Measurements from ENCODE around the gene GAL3ST3.
"Not testable (repeated sequence)": the region's sequence is repeated elsewhere in the genome, so short reads cannot be mapped to it uniquely, and the experiment has no call there.

Gene GAL3ST3

DNA sequence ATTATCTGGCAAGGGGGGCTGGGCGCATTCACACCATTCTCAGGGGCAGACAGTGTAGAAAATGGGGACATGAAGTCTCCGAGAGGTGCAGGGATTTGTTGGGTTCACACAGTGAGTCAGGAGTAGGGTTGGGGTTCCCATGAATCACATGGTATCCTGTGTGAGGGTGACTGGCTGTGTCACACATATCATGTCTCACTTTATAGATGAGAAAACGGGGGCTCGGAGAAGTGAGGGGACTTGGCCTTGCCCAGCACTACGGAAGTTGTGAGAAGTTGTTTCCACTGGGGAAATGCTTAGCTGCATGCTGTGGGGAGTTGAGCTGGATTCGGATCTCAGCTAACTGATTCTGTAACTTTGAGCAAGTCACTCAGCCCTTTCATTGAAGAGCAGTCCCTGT is 4.2 kb downstream of the GAL3ST3 start:
- DNase-seq (ENCODE audit: low spot score) = no peak

DNA sequence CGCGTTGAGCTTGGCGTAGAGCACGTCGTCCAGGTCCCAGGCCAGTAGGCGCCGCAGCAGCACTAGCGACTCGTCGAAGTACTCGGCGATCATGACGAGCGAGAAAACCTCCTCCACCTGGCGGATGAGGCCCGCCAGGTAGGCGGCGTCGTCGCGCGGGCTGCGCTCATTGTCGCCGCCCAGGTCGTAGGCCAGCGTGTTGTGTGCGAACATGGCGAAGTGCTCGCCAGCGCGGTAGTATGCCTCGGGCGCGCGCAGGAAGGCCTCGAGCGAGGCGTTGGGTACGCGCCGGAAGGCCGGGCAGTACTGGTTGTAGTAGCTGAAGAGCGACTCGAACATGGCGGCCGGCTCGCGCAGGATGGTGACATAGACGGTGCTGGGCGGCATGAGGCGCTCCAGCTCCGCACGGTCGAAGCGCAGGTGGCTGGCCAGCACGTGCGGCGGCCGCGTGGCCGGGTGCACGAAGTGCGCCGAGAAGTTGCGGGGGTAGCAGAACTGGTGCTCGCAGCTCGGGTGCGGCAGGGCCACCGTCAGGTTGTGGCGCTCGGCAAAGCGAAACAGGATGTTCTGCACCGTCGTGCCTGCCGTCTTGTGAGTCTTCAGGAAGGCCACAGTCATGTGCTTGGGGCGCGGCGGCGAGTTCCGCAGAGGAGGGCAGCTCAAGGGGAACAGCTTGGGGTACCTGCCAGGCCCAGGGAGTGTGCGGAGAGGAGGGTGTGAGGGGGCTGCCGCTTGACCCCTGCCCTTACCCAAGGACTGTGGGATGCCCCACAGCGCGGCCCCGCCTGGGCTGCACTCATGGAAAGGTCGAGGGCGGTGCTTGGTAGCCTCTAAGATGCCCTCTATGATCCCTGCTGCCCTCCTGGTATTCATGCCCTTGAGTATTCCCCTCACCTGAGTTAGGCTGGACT is 5.7 kb downstream of the GAL3ST3 start:
- no peak for DNase-seq (ENCODE audit: low spot score)

DNA sequence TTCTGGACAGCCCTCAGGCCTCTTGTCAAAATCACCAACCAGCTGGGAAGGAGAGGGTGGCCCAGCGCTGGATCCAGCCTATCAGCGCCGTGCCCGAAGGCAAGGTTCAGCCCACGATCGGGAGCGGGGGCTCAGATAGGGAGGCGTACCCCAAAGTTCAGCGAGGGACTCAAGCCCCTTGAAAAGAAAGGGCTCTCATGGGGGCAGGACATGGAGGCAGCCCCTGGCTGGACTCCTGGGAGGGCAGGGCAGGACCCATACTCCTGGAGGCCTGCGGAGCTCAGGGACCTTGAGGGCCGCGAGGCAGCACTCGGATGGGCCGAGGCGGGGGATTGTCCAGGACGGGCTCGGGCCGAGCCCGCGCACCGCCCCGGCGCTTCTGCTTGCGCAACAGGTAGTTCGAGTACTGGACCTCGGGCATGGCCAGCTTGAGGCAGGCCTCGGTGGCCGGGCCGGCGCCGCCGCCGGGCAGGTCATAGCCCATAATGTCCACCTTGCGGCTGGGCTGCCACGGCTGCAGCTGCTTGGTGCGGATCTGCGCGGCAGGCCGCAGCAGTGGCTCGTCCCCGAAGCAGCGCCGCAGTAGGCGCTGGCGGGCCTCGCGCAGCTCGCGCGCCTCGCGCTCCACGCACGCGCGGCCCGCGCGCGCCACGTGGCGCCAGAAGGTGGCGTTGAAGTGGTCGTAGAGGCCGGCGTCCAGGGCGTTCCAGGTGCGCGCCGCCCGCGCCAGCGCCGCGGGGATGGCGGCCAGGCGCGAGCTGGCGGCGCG is 6.5 kb downstream of the GAL3ST3 start:
- no peak for DNase-seq (ENCODE audit: low spot score)

DNA sequence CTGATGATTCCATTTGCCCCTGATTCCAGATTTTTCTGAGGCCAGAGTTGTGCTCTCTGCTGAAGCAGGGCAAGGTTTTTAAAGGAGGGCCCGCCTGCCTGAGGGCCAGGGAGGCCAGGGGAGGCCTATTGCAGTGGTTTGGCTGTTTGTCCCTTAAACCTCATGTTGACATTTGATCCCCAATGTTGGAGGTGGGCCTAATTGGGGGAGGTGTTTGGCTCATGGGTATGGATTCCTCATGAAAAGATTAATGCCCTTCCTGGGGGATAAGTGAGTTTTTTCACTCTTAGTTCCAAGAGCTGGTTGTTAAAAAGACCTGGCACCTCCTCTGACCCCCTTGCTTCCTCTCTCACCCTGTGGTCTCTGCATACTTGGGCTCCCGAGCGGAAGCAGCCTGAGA is 9.2 kb downstream of the GAL3ST3 start:
- no peak for DNase-seq (ENCODE audit: low spot score)

DNA sequence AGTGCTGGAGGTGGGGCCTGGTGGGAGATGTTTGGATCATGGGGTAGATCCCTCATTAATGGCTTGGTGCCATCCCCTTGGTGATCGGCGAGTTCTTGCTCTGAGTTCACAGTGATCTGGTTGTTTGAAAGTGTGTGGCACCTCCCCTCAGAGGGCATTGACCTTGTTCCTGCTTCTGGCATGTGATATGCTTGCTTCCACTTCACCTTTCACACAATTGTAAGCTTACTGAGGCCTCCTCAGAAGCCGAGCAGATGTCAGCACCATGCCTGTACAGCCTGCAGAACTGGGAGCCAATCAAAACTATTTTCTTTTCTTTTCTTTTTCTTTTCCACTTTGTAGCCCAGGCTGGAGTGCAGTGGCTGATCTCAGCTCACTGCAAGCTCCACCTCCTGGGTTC is 11.6 kb downstream of the GAL3ST3 start:
- no peak for DNase-seq (ENCODE audit: low spot score)

DNA sequence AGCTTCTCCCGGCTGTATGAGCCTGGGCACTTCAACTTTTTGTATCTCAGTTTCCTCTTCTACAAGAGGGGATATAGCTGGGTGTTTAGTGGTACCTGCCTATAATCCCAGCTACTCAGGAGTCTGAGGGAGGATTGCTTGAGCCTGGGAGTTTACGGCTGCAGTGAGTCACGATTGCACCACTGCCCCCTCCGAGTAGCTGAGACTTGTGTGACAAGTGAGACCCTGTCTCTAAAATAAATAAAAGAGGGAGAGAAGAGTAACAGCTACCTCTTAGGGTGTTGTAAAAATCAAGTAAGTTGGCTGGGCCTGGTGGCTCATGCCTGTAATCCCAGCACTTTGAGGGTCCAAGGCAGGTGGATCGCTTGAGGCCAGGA is 12.6 kb downstream of the GAL3ST3 start:
- no peak for DNase-seq (ENCODE audit: low spot score)

DNA sequence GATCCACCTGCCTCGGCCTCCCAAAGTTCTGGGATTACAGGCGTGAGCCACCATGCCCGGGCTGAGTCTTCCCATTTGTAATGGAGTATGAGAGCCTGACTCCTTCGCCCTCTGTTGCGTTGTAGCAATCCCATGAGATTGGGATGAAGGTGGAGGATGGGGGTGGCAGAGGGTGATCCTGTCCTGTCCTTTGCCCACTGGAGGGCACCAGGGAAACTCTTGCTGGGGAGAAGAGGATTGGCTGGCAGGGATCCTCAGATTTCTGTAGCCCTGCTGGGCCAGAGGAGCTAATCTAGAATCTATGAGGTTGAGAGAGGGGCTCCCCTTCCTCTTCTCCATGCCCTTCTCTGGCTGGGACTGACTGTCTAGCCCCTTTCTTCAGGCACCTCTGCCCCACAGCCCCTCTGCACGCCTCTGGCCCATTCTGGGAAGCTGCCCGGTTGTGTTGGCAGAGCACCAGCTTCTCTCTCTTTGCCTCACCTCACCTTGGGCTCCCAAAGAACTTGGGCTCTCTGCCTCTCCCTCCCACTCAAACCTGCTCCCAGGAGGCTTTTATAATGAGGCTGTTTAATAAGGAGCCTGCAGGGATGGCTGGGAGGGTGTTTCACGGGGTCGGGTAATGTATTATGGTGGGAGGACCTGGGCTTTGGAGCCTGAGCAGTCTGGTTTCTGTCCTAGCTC is 13.2 kb downstream of the GAL3ST3 start:
- peak; percentile 25 for DNase-seq (ENCODE audit: low spot score)

DNA sequence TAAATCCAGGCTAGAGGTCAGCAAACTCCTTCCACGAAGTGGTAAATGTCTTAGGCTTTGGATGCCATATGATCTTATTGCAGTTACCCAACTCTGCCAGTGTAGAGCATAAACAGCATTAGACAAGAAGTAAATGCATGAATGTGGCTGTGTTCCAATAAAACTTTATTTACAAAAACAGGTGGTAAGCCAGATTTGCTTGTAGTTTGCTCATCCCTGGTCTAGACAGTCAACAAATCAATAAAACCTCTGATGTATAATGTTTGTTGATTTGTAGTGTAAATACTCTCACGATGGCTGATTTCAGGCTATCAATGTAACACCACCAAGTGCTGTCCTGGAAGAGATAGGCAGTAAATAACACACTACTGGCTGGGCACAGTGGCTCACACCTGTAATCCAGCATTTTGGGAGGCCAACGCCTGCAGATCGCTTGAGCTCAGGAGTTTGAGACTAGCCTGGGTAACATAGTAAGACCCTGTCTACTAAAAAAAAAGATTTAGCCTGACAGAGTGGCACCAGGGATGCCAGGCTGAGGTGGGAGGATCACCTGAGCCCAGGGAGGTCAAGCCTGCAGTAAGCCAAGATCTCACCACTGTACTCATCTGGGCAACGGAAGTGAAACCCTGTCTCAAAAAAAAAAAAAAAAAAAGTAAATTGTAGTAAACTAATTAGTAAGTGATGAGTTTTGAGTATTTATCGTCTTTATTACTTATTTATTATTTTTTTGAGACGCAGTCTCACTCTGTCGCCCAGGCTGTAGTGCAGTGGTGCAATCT is 15.8 kb downstream of the GAL3ST3 start:
- no peak for DNase-seq (ENCODE audit: low spot score)

DNA sequence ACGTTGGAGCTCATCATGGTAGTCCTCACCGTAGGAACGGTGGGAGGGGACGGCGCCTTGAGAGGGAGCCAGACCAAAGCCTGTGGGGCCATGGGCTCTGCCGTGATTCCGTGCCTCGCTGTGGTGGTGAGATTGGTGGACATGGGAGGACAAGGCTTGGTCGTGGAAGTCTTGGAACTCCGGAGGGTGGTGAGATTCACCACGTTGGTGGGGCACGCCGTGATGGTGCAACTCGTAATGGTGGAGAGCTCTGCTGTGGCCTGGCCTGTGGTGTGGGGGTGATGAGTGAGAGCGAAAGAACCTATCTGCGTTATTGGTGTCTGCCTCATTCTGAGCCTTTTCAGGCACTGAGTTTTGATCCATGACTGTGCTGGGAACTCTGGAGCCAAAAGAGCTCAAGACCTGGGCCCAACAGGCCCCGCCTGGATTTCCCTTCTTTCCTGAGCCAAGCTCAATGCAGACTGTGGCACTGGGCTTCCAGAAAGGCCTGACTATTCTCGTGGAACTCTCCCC is 22.9 kb downstream of the GAL3ST3 start, which contains the start of gene CATSPER1:
Gene CATSPER1 (minus strand): TSS at position 463 of the 513 bp plus-strand sequence. CDS start 100 bp downstream, at position 363.
- DNase-seq (ENCODE audit: low spot score) = no peak

DNA sequence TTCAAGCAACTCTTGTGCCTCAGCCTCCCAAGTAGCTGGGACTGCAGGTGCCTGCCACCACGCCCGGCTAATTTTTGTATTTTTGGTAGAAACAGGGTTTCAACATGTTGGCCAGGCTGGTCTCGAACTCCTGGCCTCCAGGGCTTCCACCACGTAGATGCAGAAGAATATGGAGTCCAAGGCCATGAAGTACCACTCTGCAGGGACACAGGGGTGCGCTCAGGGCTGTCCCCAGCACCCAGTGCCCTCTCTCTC is 25.8 kb downstream of the GAL3ST3 start:
- not testable (repeated sequence) for DNase-seq (ENCODE audit: low spot score)

DNA sequence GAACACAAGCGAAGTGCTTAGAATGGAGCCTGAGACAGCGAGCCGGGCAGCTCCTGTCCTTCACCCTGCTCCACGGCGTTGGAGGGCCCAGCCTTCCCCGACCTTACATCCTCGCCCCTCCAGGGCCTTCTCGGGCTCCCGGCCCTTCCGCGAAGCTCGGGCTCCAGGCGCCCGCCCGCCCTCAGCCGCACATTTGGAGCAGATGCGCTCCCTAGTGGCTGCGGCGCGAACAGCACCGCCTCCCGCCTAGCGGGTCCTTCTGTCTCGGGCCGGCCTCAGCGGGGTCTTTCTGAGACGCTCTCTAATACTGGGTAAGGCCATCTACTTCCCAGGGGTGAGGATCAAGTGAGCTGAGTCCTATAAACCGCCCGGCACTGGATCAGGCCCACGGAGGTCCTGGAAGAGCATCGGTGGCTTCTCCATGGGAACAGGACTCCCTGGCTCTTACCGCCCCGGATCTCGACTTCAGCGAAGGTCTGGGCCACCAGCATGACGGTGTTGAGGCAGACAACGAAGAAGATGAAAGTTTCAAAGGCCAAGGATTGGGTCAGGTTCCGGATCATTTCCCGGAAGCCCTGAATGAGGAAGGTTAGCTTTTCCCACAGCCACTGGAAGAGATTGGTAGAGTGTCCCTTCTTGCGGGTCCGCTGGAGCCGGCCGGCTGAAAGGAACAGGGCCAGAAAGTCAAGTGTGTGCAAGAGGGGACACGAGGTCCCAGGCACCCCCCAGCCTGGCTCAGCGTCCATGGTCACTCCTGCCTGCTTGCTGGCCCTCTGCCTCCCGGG is 26.4 kb downstream of the GAL3ST3 start:
- DNase-seq (ENCODE audit: low spot score) = peak; percentile 16

DNA sequence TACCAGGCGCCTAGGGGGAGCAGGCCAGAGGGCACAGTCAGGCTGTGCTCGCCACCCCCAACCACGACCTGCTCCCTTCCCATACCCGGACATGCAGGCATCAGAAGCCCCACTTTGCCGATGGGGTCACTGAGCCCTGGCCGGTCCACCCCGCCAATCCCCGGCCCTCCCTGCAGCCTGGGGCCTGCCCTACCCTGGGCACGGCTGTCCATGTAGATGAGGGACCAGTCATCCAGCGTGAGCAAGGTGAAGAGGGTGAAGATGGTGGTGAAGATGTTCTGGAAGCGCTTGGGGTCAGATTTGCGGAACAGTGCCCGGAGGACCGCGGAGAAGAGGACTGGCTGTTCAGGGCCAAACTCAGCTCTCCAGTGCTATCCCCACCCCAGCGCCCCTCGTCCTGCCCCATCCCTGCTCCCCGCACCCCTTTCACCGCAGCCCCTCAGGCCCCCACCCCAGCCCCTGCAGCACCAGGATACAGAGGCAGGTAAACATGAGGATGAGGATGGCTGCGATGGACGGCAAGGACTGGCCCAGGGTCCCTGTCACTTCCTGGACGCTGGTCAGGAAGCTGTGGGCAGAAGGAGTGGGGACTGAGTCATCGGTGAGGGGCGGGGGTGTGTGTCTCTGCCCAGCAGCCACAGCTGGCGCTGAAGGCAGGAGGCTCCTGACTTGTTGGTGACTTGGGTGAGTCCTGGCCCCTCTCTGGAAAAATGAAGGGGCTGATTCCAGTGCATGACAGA is 28.2 kb downstream of the GAL3ST3 start:
- DNase-seq (ENCODE audit: low spot score) = no peak

DNA sequence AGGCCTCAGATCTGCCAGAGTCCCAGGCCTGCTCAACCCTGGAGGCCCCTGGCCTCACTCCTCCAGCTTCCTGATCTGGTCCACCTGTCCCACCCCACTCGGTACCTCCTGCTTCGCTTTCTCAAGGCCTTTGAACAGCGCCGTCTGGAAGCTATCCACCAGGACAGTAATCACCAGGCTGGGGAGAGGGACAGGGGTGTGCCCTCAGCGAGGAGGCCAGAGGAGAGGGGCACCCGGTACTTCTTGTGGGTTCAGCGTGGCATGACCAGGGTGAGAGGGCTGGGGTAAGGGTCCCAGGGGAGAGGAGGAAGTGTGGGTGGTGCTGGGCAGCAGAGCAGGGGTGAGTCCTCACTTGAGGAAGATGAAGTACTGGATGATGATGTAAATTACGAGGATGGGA is 28.7 kb downstream of the GAL3ST3 start:
- DNase-seq (ENCODE audit: low spot score) = no peak

DNA sequence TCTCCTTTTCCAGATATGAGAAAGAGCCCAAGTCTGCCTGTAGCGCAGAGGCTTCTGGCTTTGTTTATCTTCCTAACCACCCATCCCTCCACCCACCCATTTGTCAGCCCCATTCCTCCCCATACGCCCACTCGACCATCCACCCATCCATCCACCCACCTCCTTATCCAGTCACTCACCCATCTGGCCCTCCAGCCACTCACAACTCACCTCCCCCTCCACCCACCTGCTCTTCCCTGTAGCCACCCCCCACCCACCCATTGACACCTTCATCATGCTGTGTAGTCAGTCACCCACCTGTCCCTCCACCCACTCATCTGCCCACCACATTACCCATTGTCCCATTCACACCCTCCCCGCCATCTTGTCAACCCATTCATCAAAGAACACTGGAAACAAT is 31.6 kb downstream of the GAL3ST3 start:
- DNase-seq (ENCODE audit: low spot score) = no peak

DNA sequence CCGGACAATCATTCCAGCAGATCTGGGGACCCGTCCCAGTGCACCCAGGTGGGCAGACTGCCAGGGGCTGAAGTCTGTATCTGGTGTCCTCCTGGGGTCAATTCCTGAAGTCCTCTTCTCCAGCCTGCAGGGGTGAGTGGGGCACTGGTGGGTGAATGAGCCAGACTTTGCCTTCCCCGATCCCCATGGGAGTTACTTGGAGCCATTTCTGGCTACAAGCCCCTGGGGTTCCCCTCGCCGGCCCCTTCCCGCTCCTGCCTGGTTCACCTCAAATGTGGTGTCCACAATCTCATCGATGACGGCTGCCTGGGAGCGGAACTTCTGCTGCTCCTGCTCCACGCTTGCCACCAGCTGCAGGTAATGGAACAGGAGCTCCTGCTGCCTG is 32.2 kb downstream of the GAL3ST3 start:
- no peak for DNase-seq (ENCODE audit: low spot score)

DNA sequence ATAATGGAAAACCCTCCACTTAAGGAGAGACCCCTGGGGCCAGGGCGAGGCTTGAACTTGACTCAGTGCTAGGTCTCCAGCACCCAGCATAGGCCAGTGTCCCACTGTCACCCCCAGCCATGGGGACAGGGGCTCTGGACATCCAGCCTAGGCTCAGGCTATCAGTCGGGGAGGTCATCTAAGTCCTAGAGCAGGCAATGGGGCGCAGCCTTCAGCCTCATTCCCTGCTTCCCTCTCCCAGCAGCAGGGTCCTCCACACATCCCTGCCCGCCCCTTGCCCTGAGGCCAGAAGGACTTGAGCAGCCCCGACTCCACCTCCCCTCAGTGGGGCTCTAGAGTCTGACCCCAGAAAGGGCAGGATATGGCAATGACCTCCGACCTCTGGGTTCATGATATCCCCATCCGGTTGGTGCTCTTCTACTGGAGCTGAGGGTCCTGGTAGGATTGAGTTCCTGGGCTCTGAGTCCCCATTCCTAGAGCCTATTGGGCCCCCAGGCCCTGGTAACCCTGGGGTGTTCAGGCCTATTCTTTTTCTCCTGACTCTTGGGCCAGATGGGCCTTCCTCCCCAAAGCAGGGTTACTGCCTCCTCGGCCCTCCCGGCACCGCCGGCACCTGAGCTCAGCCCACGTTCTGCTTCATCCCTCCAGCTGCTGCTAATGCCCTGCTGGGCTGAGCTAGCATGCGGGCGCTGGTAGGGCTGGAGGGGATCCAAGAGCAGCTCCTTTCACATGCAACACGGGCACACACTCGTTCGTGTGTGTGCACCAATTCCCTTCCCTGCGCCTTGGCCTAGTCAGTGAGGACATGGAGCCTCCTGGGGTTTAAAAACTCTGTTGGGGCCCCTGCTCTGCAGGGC is 32.8 kb downstream of the GAL3ST3 start:
- DNase-seq (ENCODE audit: low spot score) = no peak

DNA sequence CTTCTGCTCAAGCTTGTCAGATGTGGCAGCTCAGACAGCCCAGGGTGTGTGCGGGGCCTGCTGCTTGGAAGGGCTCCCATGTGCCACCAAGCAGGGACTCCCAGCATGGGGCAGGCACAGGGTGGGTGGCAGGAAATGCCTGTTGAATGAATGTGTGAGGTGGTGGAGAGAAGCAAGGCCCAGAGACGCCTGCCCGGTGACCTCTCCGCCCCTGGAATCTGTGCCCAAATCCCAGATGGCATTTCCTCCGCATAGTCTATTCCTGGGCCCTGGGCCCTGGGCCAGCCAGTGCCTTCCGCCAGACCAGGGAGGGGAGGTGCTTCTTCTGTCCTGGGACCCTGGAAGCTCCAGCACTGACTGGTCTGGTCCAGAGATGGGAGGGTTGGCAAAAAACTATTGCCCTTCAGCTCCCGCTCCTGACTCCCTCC is 33.5 kb downstream of the GAL3ST3 start:
- DNase-seq (ENCODE audit: low spot score) = no peak

DNA sequence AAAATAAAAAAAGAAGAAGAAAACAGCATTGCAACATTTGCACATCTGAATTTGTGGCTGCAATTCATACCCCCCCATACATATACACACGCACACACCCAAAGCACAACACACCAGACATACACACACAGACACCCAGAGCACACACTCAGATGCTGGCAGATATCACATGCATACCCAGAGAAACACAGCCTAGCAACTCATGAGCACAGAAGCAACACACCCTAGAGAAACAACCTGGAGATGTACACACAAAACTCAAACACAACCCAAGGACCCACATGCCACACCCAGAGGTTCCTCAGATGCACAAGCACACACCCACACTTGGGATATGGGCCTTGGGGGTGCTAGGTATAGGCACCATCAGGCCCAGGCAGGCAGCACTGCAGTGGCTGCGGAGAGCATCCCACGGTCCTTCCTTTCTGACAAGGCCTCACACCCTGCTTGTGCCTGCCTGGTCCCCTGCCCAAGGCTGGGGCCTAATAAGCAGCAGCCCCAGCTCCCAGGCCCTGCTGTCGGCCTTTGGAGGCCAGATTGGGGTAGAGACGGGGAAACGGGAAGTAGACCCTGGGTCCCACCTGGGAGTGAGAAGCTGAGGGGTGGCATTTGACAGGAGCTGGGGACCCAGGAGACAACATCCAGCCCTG is 34.0 kb downstream of the GAL3ST3 start:
- DNase-seq (ENCODE audit: low spot score) = no peak

DNA sequence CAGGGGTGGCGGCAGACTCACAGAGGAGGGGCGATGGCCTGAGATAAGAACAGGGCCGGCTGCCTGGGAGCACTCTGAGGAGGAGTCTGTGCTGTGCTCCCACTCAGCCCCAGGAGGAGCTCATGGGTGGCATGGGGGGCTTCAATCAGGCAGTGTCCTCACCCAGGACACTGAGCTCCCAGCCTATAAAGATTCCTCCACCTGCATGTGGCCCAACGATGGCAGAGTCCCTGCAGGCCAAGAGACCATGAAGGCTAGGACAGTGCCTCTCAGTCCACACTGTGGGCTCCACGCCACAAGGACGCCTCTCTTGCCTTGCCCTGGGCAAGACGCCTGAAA is 35.2 kb downstream of the GAL3ST3 start:
- DNase-seq (ENCODE audit: low spot score) = no peak
